ENCODE results near the gene RAB1B. TPM values are rescaled to one million over a fixed set of nuclear protein-coding genes. Genes with fewer than 3 reads are reported as not detected.
"Not testable (repeated sequence)": the region's sequence is repeated elsewhere in the genome, so short reads cannot be mapped to it uniquely, and the experiment has no call there.

Gene RAB1B
- polyA plus RNA-seq, 3 donors from 2014 or later, result 22.9 to 33.2 (median 25.8) TPM

- Mint-ChIP-seq H3K4me3 (peak overlapping the region in 4 of 5 donors; percentile 88 to 96 (median 94)), H3K9me3 (no peaks in the 10 kb centered on the region)
- no peak for DNase-seq
Measured at GRCh38 chr11:66313321-66314185, 45.1 kb downstream of the RAB1B start.

GRCh38 chr11:66314186-66314501 lies 45.7 kb downstream of the RAB1B start:
- no peaks in the 10 kb centered on the region for H3K9me3 Mint-ChIP-seq

More at GRCh38 chr11:66313321-66314185, 45.1 kb downstream of the RAB1B start:
- H3K36me3 Mint-ChIP-seq, result no peaks in the 10 kb centered on the region
- peak overlapping the region; percentile 40 to 98 (median 63) for H3K27ac Mint-ChIP-seq
- H3K4me1 Mint-ChIP-seq, result peaks cover 16 to 27% of the 10 kb centered on the region in 2 donors
- H3K27me3 Mint-ChIP-seq (ENCODE audit: low read depth in 3 of 3), result peaks cover 10 to 23% (median 12%) of the 10 kb centered on the region in 3 donors

GRCh38 chr11:66314561-66315497 lies 46.4 kb downstream of the RAB1B start:
- H3K9me3 Mint-ChIP-seq, result no peaks in the 10 kb centered on the region
- peak overlapping the region in 2 of 6 donors; percentile 30 to 73 for H3K27ac Mint-ChIP-seq
- peaks cover 12 to 25% (median 17%) of the 10 kb centered on the region in 3 donors for H3K27me3 Mint-ChIP-seq (ENCODE audit: low read depth in 3 of 3)
- H3K36me3 Mint-ChIP-seq, result no peaks in the 10 kb centered on the region
- no peak for DNase-seq
- H3K4me3 Mint-ChIP-seq, result peak overlapping the region in 2 of 5 donors; percentile 39 to 51
- H3K4me1 Mint-ChIP-seq, result peaks cover 16 to 33% of the 10 kb centered on the region in 2 donors

More at GRCh38 chr11:66314186-66314501, 45.7 kb downstream of the RAB1B start:
- H3K4me3 Mint-ChIP-seq, result peak overlapping the region in 4 of 5 donors; percentile 40 to 51 (median 48)
- no peak for DNase-seq
- H3K36me3 Mint-ChIP-seq, result no peaks in the 10 kb centered on the region
- peaks cover 12 to 25% (median 13%) of the 10 kb centered on the region in 3 donors for H3K27me3 Mint-ChIP-seq (ENCODE audit: low read depth in 3 of 3)
- H3K4me1 Mint-ChIP-seq, result peaks cover 16 to 33% of the 10 kb centered on the region in 2 donors
- H3K27ac Mint-ChIP-seq, result peak overlapping the region in 4 of 6 donors; percentile 44 to 62 (median 54)

- Mint-ChIP-seq H3K4me3 (peak overlapping the region in 1 of 5 donors; percentile 39), H3K36me3 (no peaks in the 10 kb centered on the region), H3K4me1 (peaks cover 16 to 33% of the 10 kb centered on the region in 2 donors), H3K27ac (peak overlapping the region in 3 of 6 donors; percentile 22 to 73 (median 30)), H3K9me3 (peaks cover 0 to 5% (median 2%) of the 10 kb centered on the region in 6 donors), H3K27me3 (ENCODE audit: low read depth in 3 of 3) (peaks cover 12 to 25% (median 17%) of the 10 kb centered on the region in 3 donors)
- no peak for DNase-seq
Measured at GRCh38 chr11:66315498-66315885, 47.1 kb downstream of the RAB1B start.

GRCh38 chr11:66315921-66316811 lies 47.7 kb downstream of the RAB1B start:
- DNase-seq, result no peak
- Mint-ChIP-seq H3K27me3 (ENCODE audit: low read depth in 3 of 3) (peaks cover 12 to 25% (median 17%) of the 10 kb centered on the region in 3 donors), H3K27ac (peak overlapping the region in 1 of 6 donors; percentile 73), H3K4me3 (no peak overlapping the region), H3K4me1 (peaks cover 16 to 33% of the 10 kb centered on the region in 2 donors), H3K9me3 (peaks cover 0 to 5% (median 2%) of the 10 kb centered on the region in 6 donors), H3K36me3 (no peaks in the 10 kb centered on the region)

GRCh38 chr11:66316849-66317251 lies 48.4 kb downstream of the RAB1B start, which contains the start of gene CD248:
Gene CD248, minus strand, starts transcription at chr11:66317044. Its CDS starts 17 bp downstream, at chr11:66317027.
- Mint-ChIP-seq H3K9me3 (peaks cover 0 to 5% (median 2%) of the 10 kb centered on the region in 6 donors), H3K4me1 (peaks cover 13 to 32% of the 10 kb centered on the region in 2 donors), H3K36me3 (no peaks in the 10 kb centered on the region), H3K27me3 (ENCODE audit: low read depth in 3 of 3) (peaks cover 12 to 25% (median 16%) of the 10 kb centered on the region in 3 donors), H3K4me3 (peak within 1 kb of the TSS in 2 of 5 donors; percentile 29 to 58), H3K27ac (peak within 1 kb of the TSS in 5 of 6 donors; percentile 56 to 91 (median 73))
- no peak for DNase-seq

- no peak for DNase-seq
- H3K36me3 Mint-ChIP-seq, result no peaks in the 10 kb centered on the region
- H3K27ac Mint-ChIP-seq, result peak overlapping the region in 5 of 6 donors; percentile 56 to 91 (median 62)
- H3K9me3 Mint-ChIP-seq, result peaks cover 0 to 5% (median 2%) of the 10 kb centered on the region in 6 donors
- peak overlapping the region in 2 of 5 donors; percentile 29 to 58 for H3K4me3 Mint-ChIP-seq
- H3K27me3 Mint-ChIP-seq (ENCODE audit: low read depth in 3 of 3), result peaks cover 11 to 25% (median 14%) of the 10 kb centered on the region in 3 donors
- H3K4me1 Mint-ChIP-seq, result peaks cover 8 to 29% of the 10 kb centered on the region in 2 donors
Measured at GRCh38 chr11:66317322-66317722, 48.9 kb downstream of the RAB1B start.

- H3K27me3 Mint-ChIP-seq (ENCODE audit: low read depth in 3 of 3), result peaks cover 7 to 20% (median 12%) of the 10 kb centered on the region in 3 donors
- peak; percentile 57 to 65 (median 60) for DNase-seq
- H3K36me3 Mint-ChIP-seq, result no peaks in the 10 kb centered on the region
- H3K4me1 Mint-ChIP-seq, result peaks cover 5 to 27% of the 10 kb centered on the region in 2 donors
- H3K9me3 Mint-ChIP-seq, result peaks cover 0 to 5% (median 2%) of the 10 kb centered on the region in 6 donors
- peak overlapping the region in 2 of 5 donors; percentile 29 to 58 for H3K4me3 Mint-ChIP-seq
- peak overlapping the region in 5 of 6 donors; percentile 56 to 91 (median 62) for H3K27ac Mint-ChIP-seq
Measured at GRCh38 chr11:66317723-66318599, 49.5 kb downstream of the RAB1B start.

GRCh38 chr11:66318600-66318970 lies 50.1 kb downstream of the RAB1B start:
- Mint-ChIP-seq H3K4me3 (peak overlapping the region in 1 of 5 donors; percentile 46), H3K9me3 (peaks cover 0 to 5% (median 2%) of the 10 kb centered on the region in 6 donors), H3K4me1 (peaks cover 5 to 27% of the 10 kb centered on the region in 2 donors), H3K36me3 (no peaks in the 10 kb centered on the region), H3K27ac (peak overlapping the region in 5 of 6 donors; percentile 7 to 84 (median 56)), H3K27me3 (ENCODE audit: low read depth in 3 of 3) (peaks cover 7 to 20% (median 12%) of the 10 kb centered on the region in 3 donors)
- no peak for DNase-seq

GRCh38 chr11:66320289-66320688 lies 51.9 kb downstream of the RAB1B start:
- DNase-seq, H3K36me3 Mint-ChIP-seq, H3K9me3 Mint-ChIP-seq: not testable (repeated sequence)
- Mint-ChIP-seq H3K4me1 (peaks cover 5 to 22% of the 10 kb centered on the region in 2 donors), H3K27ac (peak overlapping the region in 3 of 6 donors; percentile 32 to 53 (median 42)), H3K27me3 (ENCODE audit: low read depth in 3 of 3) (peaks cover 10 to 14% (median 12%) of the 10 kb centered on the region in 3 donors), H3K4me3 (peak overlapping the region in 1 of 5 donors; percentile 2)

- not testable (repeated sequence) for H3K27ac Mint-ChIP-seq, H3K4me3 Mint-ChIP-seq, H3K36me3 Mint-ChIP-seq, DNase-seq, H3K9me3 Mint-ChIP-seq
- Mint-ChIP-seq H3K27me3 (ENCODE audit: low read depth in 3 of 3) (peaks cover 8 to 12% (median 11%) of the 10 kb centered on the region in 3 donors), H3K4me1 (peaks cover 5 to 21% of the 10 kb centered on the region in 2 donors)
Measured at GRCh38 chr11:66320748-66321147, 52.3 kb downstream of the RAB1B start.

All from immature natural killer cell (primary cell).